HL-60 (cell line): ENCODE data around the gene AP1S3.

Source experiments
- DNase-seq, 2 experiments: peaks; one replicate each; pipeline ENCODE4 v3.0.0-alpha.2; 2010 to 2020; ENCODE audit warnings: low read depth in 1 of 2, low spot score in 1 of 2
- H3K27ac ChIP-seq: fragments of 250-450 bp; sonication (Bioruptor Pico); replicated peaks from 2 replicates; pipeline ENCODE4 v1.5.1; 2020; ENCODE audit warnings: mild to moderate bottlenecking, moderate library complexity
- H3K27me3 ChIP-seq: fragments of 250-450 bp; sonication (Bioruptor Pico); 2 replicates; pipeline ENCODE4 v1.5.1; 2021; ENCODE audit warnings: mild to moderate bottlenecking, moderate library complexity; ENCODE audit not compliant: insufficient read depth, poor library complexity, severe bottlenecking
- H3K4me3 ChIP-seq: replicated peaks from 2 replicates; pipeline ENCODE4 v1.5.1; 2011; ENCODE audit warnings: mild to moderate bottlenecking, control low read depth, low read length; ENCODE audit not compliant: insufficient read depth
- GABPA ChIP-seq: IDR thresholded peaks from 2 replicates; pipeline ENCODE4 v1.6.1; 2012; ENCODE audit warnings: low read depth
- POLR2AphosphoS5 ChIP-seq: IDR thresholded peaks from 2 replicates; pipeline ENCODE4 v1.6.1; 2012; ENCODE audit warnings: low read depth
- SPI1 ChIP-seq: IDR thresholded peaks from 2 replicates; pipeline ENCODE4 v1.6.1; 2012; ENCODE audit warnings: low read depth, mild to moderate bottlenecking, borderline replicate concordance
- TF ChIP-seq, protein P1 (sequence below): IDR thresholded peaks from 2 replicates; pipeline ENCODE4 v1.6.1; 2012; ENCODE audit warnings: low read depth; ENCODE audit not compliant: insufficient replicate concordance
- TF ChIP-seq, protein P2 (sequence below): IDR thresholded peaks from one replicate; pipeline ENCODE4 v1.5.1; 2011; ENCODE audit warnings: low read length, control low read depth, inconsistent platforms; ENCODE audit not compliant: insufficient read depth

The AP1S3 gene

DNA sequence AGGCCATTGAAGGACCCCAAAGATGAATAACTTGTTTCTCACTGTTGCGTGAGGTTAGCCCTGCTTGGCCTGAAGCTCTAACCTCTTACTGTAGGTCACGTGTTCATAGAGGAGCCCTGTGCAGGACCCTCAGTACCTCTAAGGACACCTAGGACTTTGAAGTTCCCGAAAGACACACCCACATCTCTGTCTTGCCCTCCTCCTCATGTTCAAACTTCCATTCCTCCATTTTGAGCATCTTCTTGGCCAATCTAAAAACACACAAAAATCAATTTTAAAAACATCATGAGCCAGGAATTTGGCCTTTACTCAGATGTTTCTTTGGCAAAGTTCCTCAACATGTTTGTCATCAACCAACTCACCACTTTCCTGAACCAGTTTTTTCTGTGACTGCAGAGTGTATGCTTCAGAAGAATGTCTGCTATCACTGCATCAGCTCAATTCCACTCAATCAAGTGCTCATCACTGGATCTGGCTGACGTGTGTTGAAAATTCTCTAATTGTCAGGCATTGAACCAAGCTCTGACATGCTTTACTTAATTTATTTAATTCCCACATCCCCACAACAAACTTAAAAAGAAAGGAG lies 101.6 kb downstream of the AP1S3 start:
- DNase-seq: no peak
- no peak for TF ChIP-seq POLR2AphosphoS5
- TF ChIP-seq, protein P1, sequence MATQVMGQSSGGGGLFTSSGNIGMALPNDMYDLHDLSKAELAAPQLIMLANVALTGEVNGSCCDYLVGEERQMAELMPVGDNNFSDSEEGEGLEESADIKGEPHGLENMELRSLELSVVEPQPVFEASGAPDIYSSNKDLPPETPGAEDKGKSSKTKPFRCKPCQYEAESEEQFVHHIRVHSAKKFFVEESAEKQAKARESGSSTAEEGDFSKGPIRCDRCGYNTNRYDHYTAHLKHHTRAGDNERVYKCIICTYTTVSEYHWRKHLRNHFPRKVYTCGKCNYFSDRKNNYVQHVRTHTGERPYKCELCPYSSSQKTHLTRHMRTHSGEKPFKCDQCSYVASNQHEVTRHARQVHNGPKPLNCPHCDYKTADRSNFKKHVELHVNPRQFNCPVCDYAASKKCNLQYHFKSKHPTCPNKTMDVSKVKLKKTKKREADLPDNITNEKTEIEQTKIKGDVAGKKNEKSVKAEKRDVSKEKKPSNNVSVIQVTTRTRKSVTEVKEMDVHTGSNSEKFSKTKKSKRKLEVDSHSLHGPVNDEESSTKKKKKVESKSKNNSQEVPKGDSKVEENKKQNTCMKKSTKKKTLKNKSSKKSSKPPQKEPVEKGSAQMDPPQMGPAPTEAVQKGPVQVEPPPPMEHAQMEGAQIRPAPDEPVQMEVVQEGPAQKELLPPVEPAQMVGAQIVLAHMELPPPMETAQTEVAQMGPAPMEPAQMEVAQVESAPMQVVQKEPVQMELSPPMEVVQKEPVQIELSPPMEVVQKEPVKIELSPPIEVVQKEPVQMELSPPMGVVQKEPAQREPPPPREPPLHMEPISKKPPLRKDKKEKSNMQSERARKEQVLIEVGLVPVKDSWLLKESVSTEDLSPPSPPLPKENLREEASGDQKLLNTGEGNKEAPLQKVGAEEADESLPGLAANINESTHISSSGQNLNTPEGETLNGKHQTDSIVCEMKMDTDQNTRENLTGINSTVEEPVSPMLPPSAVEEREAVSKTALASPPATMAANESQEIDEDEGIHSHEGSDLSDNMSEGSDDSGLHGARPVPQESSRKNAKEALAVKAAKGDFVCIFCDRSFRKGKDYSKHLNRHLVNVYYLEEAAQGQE: no peak
- H3K4me3 ChIP-seq: no peak overlapping the region
- no peak overlapping the region for H3K27ac ChIP-seq
- no peaks in the 10 kb centered on the region for H3K27me3 ChIP-seq

DNA sequence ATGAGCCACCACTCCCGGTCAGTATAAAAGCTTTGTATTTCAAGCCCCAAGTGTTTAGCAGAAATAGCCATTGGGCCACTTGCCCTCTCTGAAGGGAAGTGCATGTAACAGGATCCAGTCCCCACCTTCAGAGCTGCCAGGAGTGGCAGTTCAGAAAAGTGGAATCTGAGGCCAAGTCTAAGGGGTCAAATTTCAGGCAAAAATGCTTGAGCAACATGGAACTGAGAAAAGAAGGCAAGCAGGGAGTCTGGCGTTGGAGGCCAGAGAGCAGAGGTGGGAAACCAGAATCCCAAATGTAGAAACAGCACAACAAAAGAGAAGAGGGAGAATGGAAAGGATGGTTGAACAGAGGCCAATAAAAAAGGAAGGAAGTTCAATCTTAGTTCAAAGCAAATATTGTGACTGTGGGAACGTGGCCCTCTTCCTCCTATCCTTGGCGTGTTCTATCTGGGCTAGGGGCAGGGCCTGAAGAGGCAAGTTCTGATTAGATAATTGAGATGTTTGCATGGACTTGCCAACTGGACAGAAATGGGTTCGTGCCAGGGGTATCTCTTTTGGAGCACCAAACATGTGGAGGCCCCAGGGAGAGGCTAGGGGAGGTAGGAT lies 102.2 kb downstream of the AP1S3 start:
- no peak for DNase-seq
- Histone ChIP-seq H3K27ac (no peak overlapping the region), H3K27me3 (no peaks in the 10 kb centered on the region), H3K4me3 (no peak overlapping the region)
- TF ChIP-seq, protein P2, sequence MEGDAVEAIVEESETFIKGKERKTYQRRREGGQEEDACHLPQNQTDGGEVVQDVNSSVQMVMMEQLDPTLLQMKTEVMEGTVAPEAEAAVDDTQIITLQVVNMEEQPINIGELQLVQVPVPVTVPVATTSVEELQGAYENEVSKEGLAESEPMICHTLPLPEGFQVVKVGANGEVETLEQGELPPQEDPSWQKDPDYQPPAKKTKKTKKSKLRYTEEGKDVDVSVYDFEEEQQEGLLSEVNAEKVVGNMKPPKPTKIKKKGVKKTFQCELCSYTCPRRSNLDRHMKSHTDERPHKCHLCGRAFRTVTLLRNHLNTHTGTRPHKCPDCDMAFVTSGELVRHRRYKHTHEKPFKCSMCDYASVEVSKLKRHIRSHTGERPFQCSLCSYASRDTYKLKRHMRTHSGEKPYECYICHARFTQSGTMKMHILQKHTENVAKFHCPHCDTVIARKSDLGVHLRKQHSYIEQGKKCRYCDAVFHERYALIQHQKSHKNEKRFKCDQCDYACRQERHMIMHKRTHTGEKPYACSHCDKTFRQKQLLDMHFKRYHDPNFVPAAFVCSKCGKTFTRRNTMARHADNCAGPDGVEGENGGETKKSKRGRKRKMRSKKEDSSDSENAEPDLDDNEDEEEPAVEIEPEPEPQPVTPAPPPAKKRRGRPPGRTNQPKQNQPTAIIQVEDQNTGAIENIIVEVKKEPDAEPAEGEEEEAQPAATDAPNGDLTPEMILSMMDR: no peak
- no peak for TF ChIP-seq POLR2AphosphoS5
- no peak for TF ChIP-seq GABPA
- TF ChIP-seq, protein P1: no peak
- no peak for TF ChIP-seq SPI1

DNA sequence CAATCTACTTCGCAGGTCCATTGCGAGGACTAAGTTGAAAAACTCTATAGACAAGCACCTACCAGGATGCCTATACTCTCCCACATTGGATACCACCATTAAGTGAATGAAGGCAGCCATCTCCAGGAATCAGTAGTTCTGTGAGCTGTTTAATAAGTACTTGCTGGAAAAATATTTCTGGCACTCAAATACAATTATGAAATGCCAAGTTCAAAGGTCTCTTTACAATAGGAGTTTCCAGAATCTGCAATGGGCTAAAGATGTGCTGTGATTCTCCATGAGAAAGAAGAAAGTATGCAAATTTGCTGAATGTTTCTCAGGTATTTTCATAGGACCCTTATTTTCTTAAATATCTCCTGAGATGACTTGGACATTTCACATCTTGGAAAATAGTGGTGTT lies 103.0 kb downstream of the AP1S3 start:
- no peaks in the 10 kb centered on the region for H3K27me3 ChIP-seq
- no peak overlapping the region for H3K4me3 ChIP-seq
- DNase-seq: no peak
- no peak overlapping the region for H3K27ac ChIP-seq
- TF ChIP-seq, protein P1: no peak
- no peak for TF ChIP-seq GABPA
- no peak for TF ChIP-seq POLR2AphosphoS5
- TF ChIP-seq, protein P2: no peak
